22Rv1 (cell line): Measurements from ENCODE around the gene TMEM30A.

ENCODE experiments used
- CTCF ChIP-seq: fragments of 450-650 bp; IDR thresholded peaks from 2 replicates; pipeline ENCODE4 v1.5.1; 2017; ENCODE audit warnings: mild to moderate bottlenecking
- ZFX ChIP-seq: fragments of 450-650 bp; IDR thresholded peaks from 2 replicates; pipeline ENCODE4 v1.6.1; 2017; ENCODE audit warnings: antibody characterized with exemption, borderline replicate concordance

- TF ChIP-seq CTCF = no peak
- no peak for TF ChIP-seq ZFX
Observed at GRCh38 chr6:75219263-75219662, 65.3 kb downstream of the TMEM30A start.
